IMR-90 (cell line): Measurements from ENCODE around the gene RPP40. TPM values are rescaled to one million over a fixed set of nuclear protein-coding genes. Genes with fewer than 3 reads are reported as not detected.

Experiments used
- ATAC-seq: fragments of 200-7000 bp; cut with Tn5 transposase; 2 replicates; pipeline ENCODE4 v1.9.1; 2020; ENCODE audit warnings: low read depth, mild to moderate bottlenecking, moderate library complexity
- BruUV-seq: library from RNA; stranded (reverse); fragments of 400-500 nt; replicated peaks from 2 replicates; lab custom pipeline; 2021; lab: Mats Ljungman, UMichigan
- CTCF ChIA-PET: fragments of 300-600 bp; formaldehyde crosslinking; extraction: SDS; loops from one replicate; lab custom pipeline; 2021; ENCODE audit warnings: antibody characterized with exemption; lab: Yijun Ruan, JAX
- POLR2A ChIA-PET: fragments of 300-600 bp; sonication (Branson Sonifier 250); formaldehyde crosslinking; loops from one replicate; lab custom pipeline; 2022; ENCODE audit warnings: antibody characterized with exemption; ENCODE audit not compliant: unreplicated experiment; lab: Charles Lee
- DNase-seq: peaks from one replicate; pipeline ENCODE4 v3.0.0; 2013
- H2AFZ ChIP-seq: replicated peaks from 2 replicates; pipeline ENCODE3; 2013; ENCODE audit warnings: low read length, mild to moderate bottlenecking; ENCODE audit not compliant: poor library complexity
- H2AK5ac ChIP-seq: 2 replicates; pipeline ENCODE4 v1.6.1; 2013; ENCODE audit warnings: low read depth, low read length, inconsistent platforms
- H2AK9ac ChIP-seq: replicated peaks from 2 replicates; pipeline ENCODE3; 2013; ENCODE audit warnings: mild to moderate bottlenecking, low read depth, low read length, moderate library complexity; ENCODE audit not compliant: poor library complexity
- H2BK120ac ChIP-seq: 2 replicates; pipeline ENCODE4 v1.6.1; 2013; ENCODE audit warnings: low read depth, low read length, inconsistent platforms
- H2BK15ac ChIP-seq: 3 replicates; pipeline ENCODE4 v1.6.1; 2013; ENCODE audit warnings: low read depth, low read length, inconsistent platforms
- H2BK20ac ChIP-seq: 2 replicates; pipeline ENCODE4 v1.6.1; 2013; ENCODE audit warnings: low read depth, mild to moderate bottlenecking, inconsistent platforms, low read length, moderate library complexity
- H2BK5ac ChIP-seq: 2 replicates; pipeline ENCODE4 v1.6.1; 2013; ENCODE audit warnings: mild to moderate bottlenecking, low read depth, low read length, inconsistent platforms; ENCODE audit not compliant: poor library complexity, severe bottlenecking
- H3K14ac ChIP-seq: replicated peaks from 2 replicates; pipeline ENCODE4 v1.6.1; 2013; ENCODE audit warnings: low read depth, low read length, inconsistent platforms
- H3K18ac ChIP-seq: 2 replicates; pipeline ENCODE4 v1.6.1; 2013; ENCODE audit warnings: low read depth, low read length, control low read depth
- H3K23ac ChIP-seq: 2 replicates; pipeline ENCODE4 v1.6.1; 2013; ENCODE audit warnings: low read depth, low read length, inconsistent platforms
- H3K27ac ChIP-seq: 2 replicates; pipeline ENCODE4 v1.5.1; 2013; ENCODE audit warnings: mild to moderate bottlenecking, control low read depth, low read length; ENCODE audit not compliant: insufficient read depth
- H3K27me3 ChIP-seq: 2 replicates; pipeline ENCODE4 v1.6.1; 2013; ENCODE audit warnings: low read length; ENCODE audit not compliant: control insufficient read depth, insufficient read depth
- H3K36me3 ChIP-seq: 2 replicates; pipeline ENCODE4 v1.6.1; 2013; ENCODE audit warnings: low read length, mixed read lengths; ENCODE audit not compliant: control insufficient read depth, insufficient read depth
- H3K4ac ChIP-seq: 2 replicates; pipeline ENCODE4 v1.6.1; 2013; ENCODE audit warnings: low read depth, low read length, inconsistent platforms
- H3K4me1 ChIP-seq: 2 replicates; pipeline ENCODE4 v1.6.1; 2013; ENCODE audit warnings: low read length, mixed read lengths; ENCODE audit not compliant: control insufficient read depth, insufficient read depth
- H3K4me2 ChIP-seq: 2 replicates; pipeline ENCODE4 v1.6.1; 2013; ENCODE audit warnings: low read depth, mild to moderate bottlenecking, control low read depth, low read length, moderate library complexity
- H3K4me3 ChIP-seq: 2 replicates; pipeline ENCODE4 v1.5.1; 2013; ENCODE audit warnings: low read depth, mild to moderate bottlenecking, control low read depth, low read length, moderate library complexity; ENCODE audit not compliant: insufficient read depth
- H3K56ac ChIP-seq: 2 replicates; pipeline ENCODE4 v1.6.1; 2013; ENCODE audit warnings: low read length, inconsistent platforms; ENCODE audit not compliant: insufficient read depth; ENCODE audit errors: extremely low read depth
- H3K79me1 ChIP-seq, 2 experiments: 2 replicates each; pipeline ENCODE4 v1.6.1; 2013; ENCODE audit warnings: low read length in 2 of 2, inconsistent platforms in 1 of 2, low read depth in 1 of 2
- H3K9ac ChIP-seq: 2 replicates; pipeline ENCODE4 v1.6.1; 2013; ENCODE audit warnings: low read depth, low read length, control low read depth
- H3K9me1 ChIP-seq: 2 replicates; pipeline ENCODE4 v1.6.1; 2013; ENCODE audit warnings: low read length, inconsistent platforms; ENCODE audit not compliant: insufficient read depth
- H3K9me3 ChIP-seq: 2 replicates; pipeline ENCODE4 v1.6.1; 2013; ENCODE audit warnings: low read length; ENCODE audit not compliant: control insufficient read depth, insufficient read depth
- H4K20me1 ChIP-seq: 2 replicates; pipeline ENCODE4 v1.6.1; 2013; ENCODE audit warnings: low read length, inconsistent platforms; ENCODE audit not compliant: insufficient read depth
- H4K5ac ChIP-seq: 2 replicates; pipeline ENCODE4 v1.6.1; 2013; ENCODE audit warnings: mild to moderate bottlenecking, low read depth, low read length, control low read depth
- H4K8ac ChIP-seq, 2 experiments: 2 replicates each; pipeline ENCODE4 v1.6.1; 2013; ENCODE audit warnings: low read depth in 2 of 2, low read length in 2 of 2, control low read depth in 1 of 2, inconsistent platforms in 1 of 2
- H4K91ac ChIP-seq: 2 replicates; pipeline ENCODE4 v1.6.1; 2013; ENCODE audit warnings: low read depth, low read length, inconsistent platforms; ENCODE audit not compliant: insufficient read depth
- BHLHE40 ChIP-seq: fragments of 150-350 bp; IDR thresholded peaks from 2 replicates; pipeline ENCODE4 v1.6.1; 2016; ENCODE audit warnings: mild to moderate bottlenecking, low read depth, low read length
- CEBPB ChIP-seq: IDR thresholded peaks from 2 replicates; pipeline ENCODE4 v1.6.1; 2012; ENCODE audit warnings: low read depth, low read length, improper control_type of control experiment
- CTCF ChIP-seq: conservative IDR thresholded peaks from 2 replicates; pipeline ENCODE4 v1.5.1; 2012; ENCODE audit warnings: mild to moderate bottlenecking, low read depth, low read length, improper control_type of control experiment
- ELK1 ChIP-seq: fragments of 150-350 bp; IDR thresholded peaks from 2 replicates; pipeline ENCODE4 v1.6.1; 2016; ENCODE audit warnings: low read depth, mild to moderate bottlenecking, low read length, moderate library complexity, borderline replicate concordance
- FOS ChIP-seq: fragments of 150-350 bp; IDR thresholded peaks from 2 replicates; pipeline ENCODE4 v1.6.1; 2016; ENCODE audit warnings: low read depth, low read length
- MXI1 ChIP-seq: IDR thresholded peaks from 2 replicates; pipeline ENCODE4 v1.6.1; 2012; ENCODE audit warnings: low read depth, mild to moderate bottlenecking, low read length, moderate library complexity, borderline replicate concordance
- NFE2L2 ChIP-seq: fragments of 150-350 bp; IDR thresholded peaks from 2 replicates; pipeline ENCODE4 v1.6.1; 2016; ENCODE audit warnings: low read depth, mild to moderate bottlenecking, low read length
- POLR2A ChIP-seq: IDR thresholded peaks from 2 replicates; pipeline ENCODE4 v1.6.1; 2012; ENCODE audit warnings: mild to moderate bottlenecking, low read depth, low read length
- RAD21 ChIP-seq: IDR thresholded peaks from 2 replicates; pipeline ENCODE4 v1.6.1; 2012; ENCODE audit warnings: low read length, improper control_type of control experiment
- RCOR1 ChIP-seq: IDR thresholded peaks from 2 replicates; pipeline ENCODE4 v1.6.1; 2012; ENCODE audit warnings: mild to moderate bottlenecking, low read length, improper control_type of control experiment; ENCODE audit not compliant: insufficient replicate concordance
- RFX5 ChIP-seq: IDR thresholded peaks from 2 replicates; pipeline ENCODE4 v1.8.0; 2012; ENCODE audit warnings: low read depth, mild to moderate bottlenecking, low read length, moderate library complexity
- WGBS, 2 experiments: methylation state at CpG; one replicate each; pipeline versions ENCODE4 v1.1.5 to v1.1.7; 2013; ENCODE audit warnings: missing lambda C conversion rate in 2 of 2; ENCODE audit not compliant: insufficient read length in 1 of 2; ENCODE audit errors: extremely low coverage in 2 of 2; 5-methylcytosine and 5-hydroxymethylcytosine counted together
- dilution Hi-C: fragments of 300-500 bp; cut with HindIII; formaldehyde crosslinking; loops from one replicate; pipeline ENCODE4 v1.14.3; 2018; ENCODE audit warnings: low sequenced_read_pairs; ENCODE audit not compliant: unreplicated experiment
- in situ Hi-C: fragments of 300-500 bp; cut with MboI; formaldehyde crosslinking; loops from 3 replicates; pipeline ENCODE4 v1.14.3; 2019; ENCODE audit warnings: low sequenced_read_pairs, inconsistent platforms, mixed read lengths
- intact Hi-C: fragments of 100-400 bp; cut with micrococcal nuclease; formaldehyde crosslinking; loops from 2 replicates; pipeline ENCODE4 v1.10.0; 2022
- polyA plus RNA-seq, 3 experiments: library from polyadenylated mRNA; depleted of rRNA; stranded (reverse); fragments of >200 nt; gene quantifications; 2 replicates each; pipeline ENCODE4 v1.2.3, GENCODE V29; 2012; ENCODE audit warnings: low replicate concordance in 1 of 3
- total RNA-seq: library from RNA; depleted of rRNA; stranded (reverse); fragments of >200 nt; gene quantifications from 2 replicates; pipeline ENCODE4 v1.2.3, GENCODE V29; 2012

Gene RPP40
- total and polyA plus RNA-seq, 2 of the 4 experiments (the other 2 are of a cell fraction), result 8.1 to 22.2 TPM

DNA sequence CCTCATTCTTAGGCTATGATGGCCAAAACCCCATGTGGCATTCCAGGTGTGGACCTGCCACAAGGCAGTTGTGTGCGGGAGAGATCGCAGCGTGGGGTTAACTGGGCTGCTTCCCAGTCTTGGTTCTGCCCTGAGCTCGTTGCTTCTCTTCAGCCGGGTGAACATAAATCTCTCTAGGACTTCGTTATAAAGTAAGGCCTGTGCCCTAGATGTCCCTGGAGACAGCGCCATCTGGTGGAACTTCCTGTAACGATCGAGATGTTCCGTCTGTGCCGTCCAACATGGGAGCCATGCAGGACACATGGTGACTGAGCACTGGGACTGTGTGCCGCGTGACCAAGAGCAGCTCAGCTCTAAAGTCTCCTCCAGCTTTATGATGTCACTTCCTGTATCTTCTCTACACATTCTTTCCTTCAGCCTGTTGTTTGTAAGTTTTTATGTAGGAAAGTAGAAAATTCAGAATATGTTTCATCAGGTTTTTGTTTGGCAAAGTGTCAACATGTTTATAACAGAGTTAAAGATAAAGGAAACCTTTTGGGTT, 26.8 kb upstream of the RPP40 start (continued):
- no peak for TF ChIP-seq NFE2L2

- no peak overlapping the region for H2AK9ac ChIP-seq
- H2AK5ac ChIP-seq, result no peak overlapping the region
- H3K18ac ChIP-seq, result no peak overlapping the region
- no peak overlapping the region for H2BK120ac ChIP-seq
- no peaks in the 10 kb centered on the region for H3K9me1 ChIP-seq
- no peaks in the 10 kb centered on the region for H4K20me1 ChIP-seq
- H3K14ac ChIP-seq, result no peak overlapping the region
- H4K8ac ChIP-seq, result no peak overlapping the region
- ChIA-PET CTCF (interaction anchor here (0.8 kb wide), 1 partner anchor 21 kb away, joined by 3 read pairs; no protein-coding TSS in a partner anchor), POLR2A (no interaction called here)
- no peaks in the 10 kb centered on the region for H3K27me3 ChIP-seq
- in situ Hi-C loops, result no loop called here
- no peaks in the 10 kb centered on the region for H3K36me3 ChIP-seq
- no peaks in the 10 kb centered on the region for H3K9me3 ChIP-seq
- 100% methylated on average over 1 of the region's 5 CpGs; no CpG with 5 or more reads in 1 of the 2 experiments for WGBS, 2 experiments
- H3K4me3 ChIP-seq, result no peak overlapping the region
- no peak overlapping the region for H2BK20ac ChIP-seq
- DNase-seq (no peak), ATAC-seq (no peak)
- TF ChIP-seq CEBPB (no peak), ELK1 (no peak), BHLHE40 (no peak), RFX5 (no peak), CTCF (no peak), POLR2A (no peak), NFE2L2 (no peak), RCOR1 (no peak), FOS (no peak), RAD21 (no peak), MXI1 (no peak)
- H2AFZ ChIP-seq, result no peak overlapping the region
- no peak overlapping the region for H2BK5ac ChIP-seq
- H2BK15ac ChIP-seq, result no peak overlapping the region
- H4K91ac ChIP-seq, result no peak overlapping the region
- no TSS peak for BruUV-seq
- no peak overlapping the region for H3K9ac ChIP-seq
- intact Hi-C loops, result loop anchor here (1.0 kb wide), 1 partner anchor 716 kb away; no protein-coding TSS in a partner anchor
- H3K4me1 ChIP-seq, result peaks cover 9% of the 10 kb centered on the region; the same call in 1 of the 2 replicates
- H3K4ac ChIP-seq, result no peak overlapping the region
- no peak overlapping the region for H3K56ac ChIP-seq
- H3K23ac ChIP-seq, result no peak overlapping the region
- dilution Hi-C loops, result no loop called here
- H3K4me2 ChIP-seq, result no peak overlapping the region
- H3K79me1 ChIP-seq, result no peaks in the 10 kb centered on the region
- no peak overlapping the region for H3K27ac ChIP-seq
- no peak overlapping the region for H4K5ac ChIP-seq
These were observed 25.8 kb upstream of the RPP40 start for GRCh38 chr6:5029609-5030008.
